ENCODE results near the gene FAM43B.

GRCh38 chr1:20573987-20574386, 21.6 kb downstream of the FAM43B start:
- TF ChIP-seq YY1 (IDR thresholded peaks at IDR 0.05; ENCODE audit: insufficient read depth, insufficient read length) (no peak), ZNF274 (IDR thresholded peaks at IDR 0.05; ENCODE audit: low read depth, low read length) (no peak)

Data from NT2/D1 (cell line).